ENCODE results near the gene KRT39. TPM values are rescaled to one million over a fixed set of nuclear protein-coding genes. Genes with fewer than 3 reads are reported as not detected.

KRT39 gene
- total and polyA plus RNA-seq, 2 experiments from 2014 or later: not detected

- no peaks in the 10 kb centered on the region; the same call in 2 of the 3 replicates for H3K9me3 Mint-ChIP-seq
- H3K36me3 ChIP-seq (ENCODE audit: insufficient read depth): no peaks in the 10 kb centered on the region
- H3K4me3 ChIP-seq: no peak overlapping the region
- no peaks in the 10 kb centered on the region for H3K36me3 Mint-ChIP-seq (ENCODE audit: low read depth)
- H2AFZ ChIP-seq: peak overlapping the region; percentile 78; the same call in 1 of the 2 replicates
- H3K27ac Mint-ChIP-seq: no peak overlapping the region
- peaks cover 7% of the 10 kb centered on the region for H3K9me2 ChIP-seq (ENCODE audit: insufficient read depth)
- H3K4me1 Mint-ChIP-seq: peaks cover 9% of the 10 kb centered on the region
- H4K20me1 ChIP-seq (replicated peaks; ENCODE audit: insufficient read depth): no peaks in the 10 kb centered on the region
- no peaks in the 10 kb centered on the region for H3F3A ChIP-seq (replicated peaks; ENCODE audit: low read depth)
- DNase-seq (ENCODE audit: low spot score) (no peak), ATAC-seq (no peak)
- no peak overlapping the region for H3K4me3 Mint-ChIP-seq
- peaks cover 6% of the 10 kb centered on the region for H3K4me1 ChIP-seq (ENCODE audit: insufficient read depth)
- H3K4me2 ChIP-seq: no peak overlapping the region
- no peaks in the 10 kb centered on the region for H3K27me3 ChIP-seq (ENCODE audit: insufficient read depth)
- no peak overlapping the region for H3K27ac ChIP-seq (ENCODE audit: low read depth)
- peaks cover 2% of the 10 kb centered on the region for H3K27me3 Mint-ChIP-seq (ENCODE audit: insufficient read depth, low read depth, poor library complexity)
- no peak for TF ChIP-seq JUNB (IDR thresholded peaks at IDR 0.05; ENCODE audit: unreplicated experiment)
- TF ChIP-seq CTCF (conservative IDR thresholded peaks at IDR 0.05; ENCODE audit: low read depth in 2 of 2): no peak
- no peak for TF ChIP-seq POLR2AphosphoS5 (IDR thresholded peaks at IDR 0.05; ENCODE audit: low read depth)
- TF ChIP-seq ETS1 (IDR thresholded peaks at IDR 0.05): no peak
- no peak for TF ChIP-seq NANOG (IDR thresholded peaks at IDR 0.05; ENCODE audit: borderline replicate concordance)
- TF ChIP-seq STAT1 (IDR thresholded peaks at IDR 0.05; ENCODE audit: unreplicated experiment): no peak
- TF ChIP-seq EZH2 (IDR thresholded peaks at IDR 0.05; ENCODE audit: low read depth, unreplicated experiment): no peak
- TF ChIP-seq ZNF462 (CRISPR knock-in tag; IDR thresholded peaks at IDR 0.05): no peak
- no peak for TF ChIP-seq REST (IDR thresholded peaks at IDR 0.05; ENCODE audit: unreplicated experiment)
- no peak for TF ChIP-seq ZNF114 (CRISPR knock-in tag; IDR thresholded peaks at IDR 0.05)
- no peak for TF ChIP-seq CREB1 (CRISPR knock-in tag; IDR thresholded peaks at IDR 0.05; ENCODE audit: low read depth)
- TF ChIP-seq ZNF331 (CRISPR knock-in tag; IDR thresholded peaks at IDR 0.05; ENCODE audit: low read depth): no peak
- no peak for TF ChIP-seq EZH2phosphoT487 (IDR thresholded peaks at IDR 0.05; ENCODE audit: unreplicated experiment)
- H3K79me2 ChIP-seq (replicated peaks; ENCODE audit: insufficient read depth): no peaks in the 10 kb centered on the region
Observed at GRCh38 chr17:40952154-40952553, 14.6 kb downstream of the KRT39 start.

Measured in GM23338 (cell line).